NCI-H510A (cell line): Measurements from ENCODE around the gene COL4A4.
A peak's percentile ranks its signal among the peaks of the same experiment; 100 is the strongest.
"Not testable (repeated sequence)": the region's sequence is repeated elsewhere in the genome, so short reads cannot be mapped to it uniquely, and the experiment has no call there.

Source experiments
- DNase-seq: peaks from one replicate; lab custom pipeline; 2025; lab: John Stamatoyannopoulos, UW

The COL4A4 gene

GRCh38 chr2:227163998-227164762, at the start of gene COL4A4, which contains the start of gene COL4A3:
TSS of gene COL4A4 (minus strand) at chr2:227164205. CDS start at chr2:227147483, 16,722 bp downstream.
TSS of gene COL4A3 (plus strand) at chr2:227164624. CDS start at chr2:227164727, 103 bp downstream.
- peak; percentile 44 for DNase-seq

DNA sequence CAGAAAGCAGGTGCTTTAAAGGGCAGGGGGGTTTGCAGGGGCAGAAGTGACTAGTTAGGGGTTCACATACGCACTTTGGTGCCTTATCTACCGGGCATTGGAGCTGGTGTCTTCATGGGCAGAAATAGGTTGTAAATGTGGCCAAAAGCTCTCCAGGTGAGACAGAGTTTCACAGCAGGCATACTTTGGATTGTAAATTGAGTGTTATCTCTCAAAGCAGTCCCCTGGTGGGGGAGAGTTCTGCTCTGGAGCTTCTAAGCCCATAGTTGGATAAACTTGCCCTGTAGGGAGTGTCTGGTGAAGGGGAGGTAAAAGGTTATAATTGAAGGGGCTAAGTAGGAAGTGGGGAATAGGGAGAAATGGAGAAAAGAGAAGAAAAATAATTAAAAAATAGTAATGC, 43.6 kb upstream of the COL4A4 start:
- no peak for DNase-seq

GRCh38 chr2:227206406-227206805, 42.4 kb upstream of the COL4A4 start:
- DNase-seq, result no peak

GRCh38 chr2:227205701-227206100, 41.7 kb upstream of the COL4A4 start:
- no peak for DNase-seq

- DNase-seq, result no peak
These were observed 40.4 kb upstream of the COL4A4 start for GRCh38 chr2:227204452-227204851.

GRCh38 chr2:227201771-227202170, 37.8 kb upstream of the COL4A4 start:
- no peak for DNase-seq

DNA sequence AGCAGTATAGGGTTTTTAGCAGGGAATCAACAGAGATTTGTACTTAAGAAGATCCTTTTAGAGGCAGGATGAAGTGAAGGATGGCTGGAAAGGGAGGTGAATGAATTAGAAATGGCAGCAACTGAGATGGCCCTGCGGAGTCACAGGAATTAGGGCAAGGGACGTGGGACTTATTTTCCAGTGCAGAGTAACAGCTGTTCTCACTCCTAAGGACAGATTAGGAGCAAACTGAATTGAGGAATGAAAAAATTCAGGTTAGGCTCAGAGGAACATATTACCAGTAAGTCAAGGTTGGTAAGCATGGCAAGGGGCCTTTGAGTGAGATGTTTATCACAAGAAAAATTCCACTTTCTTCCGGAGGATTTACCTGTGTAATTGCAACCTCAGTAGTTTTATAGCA, 34.9 kb upstream of the COL4A4 start:
- no peak for DNase-seq

GRCh38 chr2:227194219-227194618, 30.2 kb upstream of the COL4A4 start:
- no peak for DNase-seq

DNA sequence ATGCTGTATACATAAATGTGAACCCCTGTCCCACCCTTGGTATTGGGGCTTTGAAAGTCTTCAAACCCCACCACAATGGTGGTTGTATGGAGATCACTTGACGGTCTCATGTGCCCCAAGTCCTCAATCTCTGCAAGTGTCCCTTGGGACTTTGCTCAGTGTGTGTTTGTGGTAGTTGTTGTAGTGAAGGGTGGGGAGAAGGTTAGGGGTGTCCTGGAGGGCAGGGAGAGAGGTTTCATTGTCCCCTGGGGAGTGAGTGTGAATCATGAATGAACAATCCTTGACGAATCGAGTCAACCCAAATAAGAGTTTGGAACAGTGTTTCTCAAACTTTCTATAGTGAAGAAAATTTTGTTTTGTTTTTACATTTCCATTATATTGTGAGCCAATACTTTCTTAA, 28.5 kb upstream of the COL4A4 start:
- no peak for DNase-seq

DNA sequence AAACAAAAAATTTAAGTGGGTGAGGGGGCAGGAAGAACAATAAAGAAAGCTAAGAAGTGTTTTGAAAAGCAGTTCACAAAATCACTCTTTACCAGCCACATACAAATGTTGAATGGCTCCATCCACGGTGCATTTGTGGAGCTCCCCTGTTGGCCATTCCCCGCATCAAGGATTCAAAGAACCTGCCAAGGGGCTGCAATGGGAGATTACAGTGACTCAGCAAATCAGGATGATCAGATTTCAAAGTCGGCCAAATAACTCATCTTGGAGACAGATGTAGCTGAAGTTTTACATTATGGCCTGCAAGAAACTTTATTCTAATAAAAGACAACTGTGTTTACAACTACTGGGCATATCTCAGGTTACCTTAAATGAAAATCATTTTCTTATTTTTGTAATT, 27.4 kb upstream of the COL4A4 start:
- peak; percentile 21 for DNase-seq

DNA sequence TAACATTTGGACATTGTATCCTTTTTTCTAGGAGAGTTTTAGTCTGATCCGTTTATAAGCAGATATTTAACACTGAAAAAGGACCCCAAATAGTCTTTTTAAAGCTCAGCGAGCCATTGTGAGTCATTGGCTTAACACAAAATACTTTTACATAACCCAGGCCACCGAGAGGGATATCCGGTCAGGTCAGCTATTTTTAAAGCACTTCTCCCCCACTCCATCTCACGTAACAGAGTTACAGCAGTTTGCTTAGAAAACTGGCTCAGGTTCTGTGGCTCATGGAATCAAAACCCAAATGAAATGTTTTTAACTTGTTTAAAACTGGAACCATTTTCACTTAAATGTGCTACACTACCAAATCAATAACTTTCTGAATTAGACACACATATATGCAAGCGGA, 24.3 kb upstream of the COL4A4 start:
- no peak for DNase-seq

GRCh38 chr2:227186751-227187150, 22.7 kb upstream of the COL4A4 start:
- no peak for DNase-seq

DNA sequence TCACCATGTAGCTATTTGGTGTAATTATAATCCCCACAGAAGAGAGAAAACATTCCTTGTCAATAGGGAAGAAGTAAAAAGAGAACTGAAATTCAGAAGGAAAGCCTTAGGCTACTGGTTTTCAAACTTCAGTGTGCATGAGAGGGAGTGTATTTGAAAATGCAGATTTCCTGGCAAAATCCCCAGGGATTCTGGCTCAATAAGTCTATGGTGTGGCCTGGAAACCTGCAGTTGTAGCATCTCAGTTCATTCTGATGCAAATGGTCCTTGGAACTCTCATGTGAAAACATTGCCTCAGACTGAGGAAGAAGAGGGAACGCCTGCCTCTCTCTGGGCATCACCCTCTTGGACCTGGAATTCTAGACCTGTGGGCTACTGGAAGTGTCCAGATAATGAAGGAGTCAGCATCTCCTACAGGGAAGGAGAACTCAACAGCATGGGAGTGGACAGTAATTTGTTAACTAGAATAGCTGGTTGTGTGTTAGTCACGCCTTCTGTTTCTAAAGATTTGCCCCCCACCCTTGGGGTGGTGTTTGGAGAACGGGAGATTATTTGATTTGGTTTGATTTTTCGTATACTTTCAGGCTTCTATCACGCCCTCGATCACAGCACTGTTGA, 21.7 kb upstream of the COL4A4 start:
- DNase-seq, result no peak

DNA sequence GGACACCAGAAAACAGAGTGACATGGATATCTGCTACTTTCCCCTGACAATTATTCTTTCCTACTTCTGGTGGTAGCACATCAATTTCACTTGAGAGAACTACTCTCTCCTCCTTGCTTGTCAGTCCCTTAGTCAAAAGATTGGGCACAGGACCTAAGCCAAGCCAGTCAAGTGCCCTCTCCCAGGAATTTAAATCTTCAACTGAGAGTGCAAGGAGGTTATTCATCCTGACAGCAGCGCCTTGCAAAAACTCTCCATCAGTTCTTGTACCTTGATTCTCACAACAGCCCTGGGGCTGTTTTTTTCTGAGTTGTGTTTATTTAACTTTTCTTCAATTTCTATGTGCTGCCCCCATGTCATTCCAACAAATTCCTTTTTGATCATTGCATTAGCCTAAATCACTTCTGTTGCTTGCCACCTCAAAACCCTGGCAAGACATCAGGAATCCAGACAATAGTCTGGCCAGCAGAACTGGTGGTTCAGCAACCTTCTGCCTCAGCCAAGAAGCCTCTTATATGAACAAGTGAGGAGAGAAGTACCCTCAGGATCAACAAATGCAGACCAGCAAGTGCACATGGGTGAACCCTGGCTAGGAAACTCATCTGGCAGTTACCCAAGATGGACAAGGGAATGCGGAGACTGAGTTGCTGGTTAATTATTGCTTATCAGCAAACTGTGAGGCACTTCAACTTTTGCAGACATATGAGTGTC, 19.8 kb upstream of the COL4A4 start:
- DNase-seq, result no peak

DNA sequence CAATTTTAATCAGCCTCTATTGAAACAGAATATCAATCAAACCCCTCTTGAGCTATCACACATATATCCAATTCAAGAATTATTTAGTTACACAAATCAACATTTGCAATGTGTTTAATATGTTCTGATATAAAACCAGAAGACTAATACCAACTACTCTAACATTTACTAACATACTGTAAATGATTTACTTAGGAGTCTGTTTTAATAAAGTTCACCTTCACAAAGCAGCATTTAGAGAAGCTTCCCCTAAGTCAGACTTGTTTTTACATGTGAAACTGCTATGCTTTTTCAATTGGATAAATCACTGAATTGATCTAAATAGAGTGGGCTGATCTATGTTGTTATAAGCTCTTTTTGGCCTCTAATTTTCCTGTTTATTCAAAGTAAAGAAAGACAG, 18.8 kb upstream of the COL4A4 start:
- DNase-seq, result no peak

DNA sequence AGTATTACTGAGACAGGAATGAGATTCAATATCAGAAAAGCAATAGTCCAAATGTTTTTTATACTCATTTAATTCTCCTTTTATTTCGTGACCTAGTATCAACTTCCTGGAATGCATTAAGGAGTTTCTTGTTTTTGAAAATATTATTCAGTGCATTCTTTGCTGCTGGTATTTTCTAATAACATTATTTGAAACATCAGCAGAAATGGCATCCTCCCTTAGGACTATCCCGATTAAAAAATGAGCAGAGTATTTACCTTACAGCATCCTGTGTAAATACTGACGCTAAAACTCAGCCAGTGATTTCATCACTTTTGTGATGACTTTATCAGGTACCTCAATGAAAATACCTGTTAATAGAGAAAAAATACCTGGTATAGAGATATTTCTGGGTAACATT, 16.8 kb upstream of the COL4A4 start:
- no peak for DNase-seq

DNA sequence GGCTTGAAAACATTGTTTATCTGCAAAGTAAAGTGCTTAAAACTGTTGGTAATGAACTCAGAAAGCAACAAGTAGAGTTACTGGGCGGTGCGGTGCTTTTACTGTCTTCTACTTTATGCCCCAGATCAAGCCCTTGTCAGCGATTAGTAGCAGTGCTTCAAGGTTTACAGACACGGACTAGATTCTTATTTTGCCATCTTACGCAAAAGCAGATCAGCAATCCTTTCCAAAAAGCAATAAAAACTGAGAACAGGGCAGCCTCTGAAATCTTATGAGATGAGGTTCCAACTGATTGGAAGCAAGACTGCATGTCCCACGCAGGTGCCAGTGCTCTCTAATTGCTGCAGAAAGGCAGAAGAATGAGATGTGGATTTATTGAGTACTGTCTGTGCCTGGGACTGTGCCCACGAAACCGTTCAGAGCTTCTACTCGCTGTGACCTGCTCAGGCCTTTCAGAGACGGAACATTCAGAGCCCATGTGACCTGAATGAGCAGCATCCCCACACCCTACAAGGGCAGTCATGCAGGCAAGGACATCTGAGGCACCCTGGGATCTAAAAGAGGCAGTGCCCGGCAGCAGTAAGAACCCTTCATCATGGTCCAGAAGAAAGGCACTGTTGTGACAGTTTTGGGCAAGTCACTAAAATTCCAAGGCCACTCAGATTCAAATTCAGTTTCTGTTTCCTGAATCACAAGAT, 16.1 kb upstream of the COL4A4 start:
- DNase-seq, result no peak

GRCh38 chr2:227177592-227178336, 13.8 kb upstream of the COL4A4 start:
- DNase-seq, result no peak

- DNase-seq, result not testable (repeated sequence)
These were observed 7.8 kb upstream of the COL4A4 start for GRCh38 chr2:227171779-227172178.

DNA sequence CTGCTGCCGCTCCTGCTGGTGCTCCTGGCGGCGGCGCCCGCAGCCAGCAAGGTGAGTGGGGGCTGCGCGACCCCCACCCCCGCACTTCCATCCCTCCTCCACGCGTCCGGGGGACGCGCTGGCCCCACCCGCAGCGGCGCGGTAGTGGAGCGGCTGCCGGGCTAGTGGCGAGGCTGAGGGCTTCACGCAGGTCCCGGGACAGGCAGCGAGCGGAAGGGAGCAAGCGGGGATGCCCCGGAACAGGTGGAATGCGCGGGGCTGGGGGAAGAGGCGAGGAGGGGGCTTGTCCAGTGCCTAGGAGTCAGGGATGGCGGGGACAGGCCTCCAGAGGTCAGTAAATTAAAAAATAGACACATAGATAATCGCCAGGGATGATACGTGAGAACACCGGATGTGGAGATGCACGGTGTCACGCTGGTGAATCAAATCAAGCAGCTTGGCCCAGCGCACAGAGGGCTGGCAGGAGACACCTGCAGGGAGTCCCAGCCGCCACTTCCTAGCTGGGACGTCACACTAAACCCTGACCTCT, 822 bp upstream of the COL4A4 start:
- peak; percentile 15 for DNase-seq

DNA sequence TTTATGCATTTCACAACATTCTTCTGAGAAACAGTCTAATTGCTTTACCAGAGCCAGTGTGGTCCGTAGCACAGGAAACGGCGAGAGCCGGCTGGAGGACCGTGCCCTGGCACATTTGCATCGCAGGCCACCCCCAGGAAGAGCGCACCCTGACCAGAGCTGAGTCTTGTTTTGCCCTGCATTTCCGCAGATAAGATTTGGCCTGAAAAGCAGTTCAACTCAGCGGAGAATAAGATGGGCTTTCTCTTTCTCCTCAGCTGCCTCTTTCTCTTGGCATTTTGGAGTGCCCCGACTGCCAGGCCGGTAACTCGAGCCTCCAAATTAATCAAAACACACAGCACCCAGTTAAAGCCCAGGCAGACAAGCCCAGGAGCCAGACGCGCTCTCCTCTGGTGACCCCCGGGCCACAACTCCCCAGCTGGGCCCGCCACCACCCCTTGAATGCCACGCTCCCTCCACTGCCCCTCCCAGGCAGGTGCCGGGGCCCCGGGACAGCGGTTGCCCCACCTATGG, 464 bp downstream of the COL4A4 start:
- DNase-seq, result no peak
